NB4 (cell line): ENCODE results near the gene KCNQ1.

Experiments
- CTCF ChIP-seq: IDR thresholded peaks from one replicate; pipeline ENCODE4 v1.5.1; 2012; ENCODE audit warnings: low read depth, low read length
- MYC ChIP-seq: IDR thresholded peaks from 2 replicates; pipeline ENCODE4 v1.6.1; 2011; ENCODE audit warnings: low read depth, low read length
- POLR2A ChIP-seq: IDR thresholded peaks from 2 replicates; pipeline ENCODE4 v1.6.1; 2011; ENCODE audit warnings: mild to moderate bottlenecking; ENCODE audit not compliant: insufficient read length; ENCODE audit errors: extremely low read depth

- TF ChIP-seq CTCF: no peak
- TF ChIP-seq POLR2A: no peak
- TF ChIP-seq MYC: no peak
Observed at GRCh38 chr11:2711161-2711560, 266.4 kb downstream of the KCNQ1 start.
